ENCODE data around the gene RELT. TPM values are rescaled to one million over a fixed set of nuclear protein-coding genes. Genes with fewer than 3 reads are reported as not detected.

RELT gene
- total RNA-seq, 1 donor from 2014 or later, result 1.6 TPM

- no peak for DNase-seq
These were observed 817 bp downstream of the RELT start for GRCh38 chr11:73376803-73377629.

GRCh38 chr11:73379189-73379880, 3.1 kb downstream of the RELT start:
- no peak for DNase-seq

- no peak for DNase-seq
These were observed 4.1 kb downstream of the RELT start for GRCh38 chr11:73380331-73380730.

- DNase-seq, result no peak
These were observed 4.8 kb downstream of the RELT start for GRCh38 chr11:73380897-73381410.

GRCh38 chr11:73381589-73381988, 5.4 kb downstream of the RELT start:
- no peak for DNase-seq

- no peak for DNase-seq
These were observed 6.0 kb downstream of the RELT start for GRCh38 chr11:73382183-73382582.

- DNase-seq, result no peak
These were observed 6.5 kb downstream of the RELT start for GRCh38 chr11:73382747-73383146.

GRCh38 chr11:73383249-73384124, 7.3 kb downstream of the RELT start:
- DNase-seq, result no peak

- DNase-seq, result no peak
These were observed 7.9 kb downstream of the RELT start for GRCh38 chr11:73384125-73384441.

- DNase-seq, result no peak
These were observed 8.3 kb downstream of the RELT start for GRCh38 chr11:73384531-73384871.

GRCh38 chr11:73384872-73385689, 8.9 kb downstream of the RELT start:
- DNase-seq, result no peak

- no peak for DNase-seq
These were observed 9.8 kb downstream of the RELT start for GRCh38 chr11:73386016-73386415.

GRCh38 chr11:73386546-73386945, 10.3 kb downstream of the RELT start:
- DNase-seq, result no peak

GRCh38 chr11:73387594-73388264, 11.5 kb downstream of the RELT start:
- no peak for DNase-seq

- no peak for DNase-seq
These were observed 12.3 kb downstream of the RELT start for GRCh38 chr11:73388265-73389133.

- no peak for DNase-seq
These were observed 12.9 kb downstream of the RELT start for GRCh38 chr11:73389134-73389525.

- DNase-seq, result no peak
These were observed 13.7 kb downstream of the RELT start for GRCh38 chr11:73389916-73390315.

- no peak for DNase-seq
These were observed 14.7 kb downstream of the RELT start for GRCh38 chr11:73390601-73391565.

- DNase-seq, result no peak
These were observed 15.5 kb downstream of the RELT start for GRCh38 chr11:73391665-73392064.
